Measurements from ENCODE around the gene NR6A1.
A peak's percentile ranks its signal among the peaks of the same experiment; 100 is the strongest.

Gene NR6A1

DNA sequence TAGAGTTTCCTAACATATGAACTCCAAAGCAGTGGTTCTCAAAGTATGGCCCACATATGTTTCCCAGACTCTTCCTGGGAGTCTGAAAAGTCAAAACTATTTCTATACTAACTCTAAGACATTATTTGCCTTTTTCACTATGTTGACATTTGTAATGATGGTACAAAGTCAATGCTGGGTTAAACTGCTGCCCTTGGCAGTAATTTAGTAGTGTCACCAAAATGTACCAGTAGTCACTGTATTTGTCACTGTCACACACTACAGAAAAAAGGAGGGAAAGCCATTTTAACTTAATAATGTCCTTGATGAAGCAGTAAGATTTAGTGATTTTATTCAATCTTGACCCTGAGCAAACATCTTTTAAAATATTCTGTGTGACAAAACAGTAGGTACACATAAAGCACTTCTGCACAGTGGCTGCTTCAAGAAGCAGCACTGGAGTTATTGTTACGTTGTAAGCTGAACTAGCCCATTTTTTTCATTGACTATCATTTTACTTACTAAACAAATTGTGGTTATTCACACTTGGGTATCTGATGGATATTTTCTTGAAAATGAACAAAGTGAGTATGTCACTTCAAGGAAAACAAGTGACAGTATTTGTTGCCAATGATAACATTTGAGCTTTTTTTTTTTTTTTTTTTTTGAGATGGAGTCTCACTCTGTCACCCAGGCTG lies 90.3 kb downstream of the NR6A1 start:
- DNase-seq = no peak

DNA sequence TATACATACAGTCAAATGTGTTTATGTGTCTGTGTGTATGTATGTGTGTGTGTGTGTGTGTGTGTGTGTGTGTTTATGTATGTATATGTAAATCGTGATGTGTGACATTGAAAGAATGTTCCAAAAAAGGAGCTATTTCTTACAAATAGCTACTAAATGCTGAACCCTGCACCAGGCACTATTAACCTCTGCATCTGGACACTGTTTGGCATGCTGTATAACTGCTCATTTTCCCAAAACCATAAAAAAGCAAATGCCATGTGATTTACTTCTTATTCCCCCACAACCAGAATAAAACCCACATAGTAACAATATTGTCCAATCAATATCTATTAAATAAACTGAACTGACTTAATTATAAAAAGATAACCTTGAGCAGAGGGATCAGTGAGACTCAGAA lies 91.1 kb downstream of the NR6A1 start:
- DNase-seq = no peak

DNA sequence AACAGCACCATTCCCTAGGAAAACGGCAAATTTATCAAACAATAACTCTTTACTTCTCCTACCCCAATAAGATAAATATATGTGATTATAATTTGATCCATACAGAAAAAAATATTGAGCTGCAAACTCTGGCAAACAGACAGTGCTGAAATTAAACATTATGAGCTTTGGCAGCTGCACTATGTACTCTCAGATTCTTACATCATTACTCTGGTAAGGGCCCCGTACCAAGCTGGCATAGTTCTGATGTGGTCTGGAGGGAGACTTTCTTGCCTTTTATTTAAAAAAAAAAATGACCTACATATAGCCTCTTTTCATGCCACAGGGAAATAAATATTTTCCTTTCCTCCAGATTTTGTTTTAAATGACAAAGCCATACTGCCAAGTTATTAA lies 95.0 kb downstream of the NR6A1 start:
- DNase-seq = no peak

GRCh38 chr9:124675261-124676158 lies 95.6 kb downstream of the NR6A1 start:
- DNase-seq = no peak

- DNase-seq = no peak
Observed at GRCh38 chr9:124674651-124675050, 96.5 kb downstream of the NR6A1 start.

GRCh38 chr9:124673063-124673462 lies 98.0 kb downstream of the NR6A1 start:
- no peak for DNase-seq

DNA sequence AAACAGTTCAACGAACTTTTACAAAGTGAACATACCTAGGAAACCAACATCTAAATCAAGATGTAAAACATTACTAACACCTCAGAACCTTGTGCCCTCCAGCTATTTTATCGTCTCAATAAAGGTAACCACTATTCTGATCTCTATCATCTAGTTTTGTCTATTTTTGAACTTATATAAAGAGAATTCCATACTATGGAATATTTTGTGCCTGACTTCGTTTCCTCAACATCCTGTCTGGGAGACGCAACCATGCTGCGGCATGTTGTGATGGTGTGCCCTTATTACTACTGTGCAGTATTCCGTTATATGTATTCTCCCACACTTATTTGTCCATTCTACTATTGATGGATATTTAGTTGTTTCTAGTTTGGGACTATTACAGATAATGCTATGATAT lies 99.2 kb downstream of the NR6A1 start:
- no peak for DNase-seq

GRCh38 chr9:124666642-124667041 lies 104.5 kb downstream of the NR6A1 start:
- DNase-seq = no peak

DNA sequence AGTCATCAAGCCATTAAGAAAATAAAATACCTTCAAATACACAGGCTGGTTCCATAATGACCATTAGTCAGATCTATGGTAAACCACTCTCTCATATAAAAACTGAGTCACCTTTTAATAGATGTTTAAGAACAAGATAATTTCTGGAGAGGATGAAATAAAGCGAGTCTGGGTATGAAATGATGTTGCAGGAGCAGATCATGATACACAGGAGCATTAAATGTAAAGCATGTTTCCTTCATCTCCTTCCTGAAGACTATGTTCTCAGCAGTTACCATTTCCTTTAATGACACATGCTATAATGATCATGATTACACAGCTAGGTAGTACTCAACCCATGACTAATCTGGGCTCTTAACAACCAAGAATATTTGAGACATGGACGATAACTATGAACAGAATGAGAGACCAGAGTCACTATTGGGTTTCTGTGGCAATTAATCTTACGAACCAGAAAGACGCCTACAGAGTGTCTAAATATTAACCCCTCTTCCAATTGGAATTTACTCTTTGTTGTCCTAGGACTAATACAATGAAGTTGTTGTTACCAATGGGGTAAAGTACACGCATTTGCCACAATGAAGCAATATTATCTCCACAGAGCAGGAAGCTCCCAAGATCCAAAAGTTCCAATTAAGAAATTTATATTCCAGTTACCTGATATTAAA lies 105.6 kb downstream of the NR6A1 start:
- no peak for DNase-seq

DNA sequence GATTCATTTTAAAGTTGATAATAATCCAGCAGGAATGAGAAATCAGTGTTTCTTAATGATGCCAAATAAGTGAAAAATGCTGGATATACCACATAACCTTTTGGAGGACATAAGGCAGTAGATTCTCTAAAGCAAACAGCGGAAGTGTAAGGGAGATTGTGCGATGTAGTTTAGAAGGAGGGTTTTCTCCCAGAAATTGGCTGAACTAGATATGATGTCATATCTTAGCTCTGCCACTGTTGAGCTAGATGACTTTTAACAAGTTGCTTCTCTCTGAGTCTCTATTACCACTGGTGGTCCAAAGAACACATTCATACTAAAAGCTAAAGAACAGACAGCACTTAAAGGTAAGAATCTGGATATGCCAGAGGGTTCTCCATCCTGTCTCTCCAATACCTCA lies 107.0 kb downstream of the NR6A1 start:
- no peak for DNase-seq

GRCh38 chr9:124663046-124663961 lies 107.8 kb downstream of the NR6A1 start:
- DNase-seq = no peak

- DNase-seq = no peak
Observed at GRCh38 chr9:124662561-124662960, 108.5 kb downstream of the NR6A1 start.

GRCh38 chr9:124661271-124661670 lies 109.8 kb downstream of the NR6A1 start:
- DNase-seq = no peak

DNA sequence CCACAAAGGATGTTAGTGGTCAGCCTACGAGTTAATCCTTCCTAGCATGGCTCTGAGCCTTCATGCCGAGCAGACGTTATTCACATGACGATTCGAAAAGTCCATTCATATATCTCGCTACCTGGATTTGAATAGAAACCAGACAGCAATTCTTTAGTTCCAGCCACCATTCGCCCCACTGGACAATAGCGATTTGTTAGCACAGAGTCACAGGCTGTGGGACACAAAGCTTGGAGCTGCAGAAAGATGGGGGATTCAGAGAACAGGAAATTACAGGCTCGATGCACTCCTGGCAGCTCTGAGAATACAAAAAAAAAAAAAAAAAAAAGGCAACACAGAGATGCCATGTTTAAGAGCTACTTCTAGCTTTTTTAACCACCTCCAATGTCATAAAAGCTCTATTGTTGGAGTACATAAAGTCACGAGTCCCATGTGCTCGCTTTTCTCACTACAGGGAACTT lies 110.7 kb downstream of the NR6A1 start:
- peak; percentile 15 for DNase-seq

- DNase-seq = peak; percentile 43
Observed at GRCh38 chr9:124659099-124659659, 111.9 kb downstream of the NR6A1 start.

- peak; percentile 76 for DNase-seq
Observed at GRCh38 chr9:124658165-124659017, 112.7 kb downstream of the NR6A1 start.

- no peak for DNase-seq
Observed at GRCh38 chr9:124657516-124657915, 113.6 kb downstream of the NR6A1 start.

GRCh38 chr9:124654431-124654830 lies 116.7 kb downstream of the NR6A1 start:
- no peak for DNase-seq

DNA sequence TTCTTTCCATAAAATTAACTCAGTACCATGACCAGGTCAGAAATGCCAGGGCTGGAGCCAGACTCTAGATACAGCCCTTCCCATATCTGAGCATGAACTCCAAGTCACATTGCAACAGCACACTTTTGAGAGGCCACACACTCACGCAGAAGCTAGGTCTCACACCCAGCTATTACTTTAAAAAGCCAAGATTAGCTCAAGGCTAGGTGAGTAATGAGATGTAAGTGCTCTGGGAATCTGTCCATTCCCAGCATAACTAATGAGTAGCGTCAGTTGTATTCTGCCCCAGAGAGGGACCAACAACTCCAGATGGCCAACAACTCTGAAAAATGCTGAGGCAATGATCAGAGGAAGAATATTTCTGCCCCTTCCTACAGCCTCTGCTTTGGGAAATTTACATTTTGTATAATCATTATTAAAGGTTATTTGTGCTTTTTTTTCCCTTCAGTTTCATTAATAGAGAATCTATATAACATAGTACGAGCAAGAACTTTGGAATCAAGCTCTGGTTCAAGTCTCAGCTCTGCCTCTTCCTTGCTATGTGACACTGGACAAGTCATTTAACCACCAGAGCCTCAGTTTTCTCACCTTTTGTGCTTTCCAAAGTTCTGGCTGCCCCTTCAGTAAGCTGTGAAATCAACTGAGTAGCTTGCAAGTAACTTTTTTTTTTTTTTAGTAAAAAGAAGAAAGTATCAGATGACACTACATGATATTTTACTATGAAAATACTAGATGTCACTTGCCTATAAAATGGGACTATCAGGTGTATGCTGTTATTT lies 118.3 kb downstream of the NR6A1 start:
- DNase-seq = no peak

GRCh38 chr9:124652203-124652602 lies 118.9 kb downstream of the NR6A1 start:
- DNase-seq = no peak

Measured in NCI-H2107 (cell line).